ENCODE data around the gene KCTD1.

DNA sequence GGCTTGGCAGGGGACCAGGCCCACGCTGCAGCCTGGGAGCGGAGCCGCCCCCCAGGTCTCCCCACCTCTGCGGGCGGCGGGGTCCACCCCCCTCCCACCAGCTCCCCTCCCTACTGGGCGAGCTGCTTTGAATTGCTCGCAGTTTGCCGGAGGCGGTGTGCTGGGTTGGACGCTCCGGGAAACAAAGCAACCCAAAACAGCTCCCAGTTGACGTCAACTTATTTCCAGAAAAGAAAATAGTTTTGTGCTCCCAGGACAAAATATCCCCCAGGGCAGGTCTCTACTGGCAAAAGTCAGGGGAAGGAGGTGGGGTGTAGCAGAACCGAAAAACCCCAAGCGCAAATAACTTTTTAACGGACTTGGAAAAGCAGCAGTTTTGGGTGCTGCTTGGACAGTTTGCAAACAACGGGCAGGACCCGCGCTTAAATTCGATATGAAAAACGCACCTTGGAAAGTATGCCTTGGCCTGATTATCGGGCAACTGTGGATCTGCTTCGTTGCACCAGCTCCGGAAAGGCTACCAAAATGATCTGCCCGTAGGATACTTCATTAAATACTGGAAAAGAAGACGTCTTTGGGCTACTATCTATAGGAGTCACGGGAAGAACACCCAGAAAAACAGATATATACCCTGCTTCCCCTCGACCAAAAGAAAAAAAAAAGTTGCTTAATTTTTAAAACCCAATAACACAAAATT lies 2.8 kb upstream of the KCTD1 start:
- TF ChIP-seq, protein P1, sequence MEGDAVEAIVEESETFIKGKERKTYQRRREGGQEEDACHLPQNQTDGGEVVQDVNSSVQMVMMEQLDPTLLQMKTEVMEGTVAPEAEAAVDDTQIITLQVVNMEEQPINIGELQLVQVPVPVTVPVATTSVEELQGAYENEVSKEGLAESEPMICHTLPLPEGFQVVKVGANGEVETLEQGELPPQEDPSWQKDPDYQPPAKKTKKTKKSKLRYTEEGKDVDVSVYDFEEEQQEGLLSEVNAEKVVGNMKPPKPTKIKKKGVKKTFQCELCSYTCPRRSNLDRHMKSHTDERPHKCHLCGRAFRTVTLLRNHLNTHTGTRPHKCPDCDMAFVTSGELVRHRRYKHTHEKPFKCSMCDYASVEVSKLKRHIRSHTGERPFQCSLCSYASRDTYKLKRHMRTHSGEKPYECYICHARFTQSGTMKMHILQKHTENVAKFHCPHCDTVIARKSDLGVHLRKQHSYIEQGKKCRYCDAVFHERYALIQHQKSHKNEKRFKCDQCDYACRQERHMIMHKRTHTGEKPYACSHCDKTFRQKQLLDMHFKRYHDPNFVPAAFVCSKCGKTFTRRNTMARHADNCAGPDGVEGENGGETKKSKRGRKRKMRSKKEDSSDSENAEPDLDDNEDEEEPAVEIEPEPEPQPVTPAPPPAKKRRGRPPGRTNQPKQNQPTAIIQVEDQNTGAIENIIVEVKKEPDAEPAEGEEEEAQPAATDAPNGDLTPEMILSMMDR (conservative IDR thresholded peaks at IDR 0.05; ENCODE audit: low read length) = no peak
- TF ChIP-seq EZH2phosphoT487 (IDR thresholded peaks at IDR 0.05; ENCODE audit: borderline replicate concordance, low read depth, low read length) = no peak

Data from OCI-LY7 (cell line).